Sigmoid colon (tissue), 4 donors: ENCODE measurements around the gene PACRG.

Experiments used
- CTCF ChIP-seq, 4 experiments: fragments of 450-650 bp in 3 of 4; fragments of 200-600 bp in 1 of 4; IDR thresholded peaks; one replicate each; pipeline ENCODE4 v1.5.1; 2016 to 2019; ENCODE audit warnings: antibody characterized with exemption in 4 of 4, mild to moderate bottlenecking in 3 of 4, moderate library complexity in 2 of 4
- EP300 ChIP-seq, 4 donors: sonication (generic); formaldehyde crosslinking; IDR thresholded peaks; one replicate each; pipeline ENCODE4 v1.6.1; 2017; ENCODE audit warnings: antibody characterized with exemption in 4 of 4
- POLR2A ChIP-seq, 2 donors: fragments of 450-650 bp; IDR thresholded peaks; one replicate each; pipeline ENCODE4 v1.6.1; 2016; ENCODE audit warnings: antibody characterized with exemption in 2 of 2, mild to moderate bottlenecking in 2 of 2, moderate library complexity in 2 of 2

GRCh38 chr6:163259689-163260088 is 531.9 kb downstream of the PACRG start:
- TF ChIP-seq CTCF (IDR thresholded peaks at IDR 0.05) (no peak), POLR2A (IDR thresholded peaks at IDR 0.05) (no peak), EP300 (IDR thresholded peaks at IDR 0.05) (no peak)
